Breast epithelium (tissue), 4 donors: ENCODE measurements around the gene SMAD9. TPM values are rescaled to one million over a fixed set of nuclear protein-coding genes. Genes with fewer than 3 reads are reported as not detected.

Source experiments
- DNase-seq, 2 donors: peaks; one replicate each; pipeline ENCODE4 v3.0.0-alpha.2; 2019; ENCODE audit warnings: low spot score in 2 of 2
- H3K27ac ChIP-seq, 2 donors: fragments of 200-600 bp; sonication (generic) in 1 of 2; one replicate each; pipeline ENCODE4 v1.5.1; 2016 to 2019; ENCODE audit warnings: mild to moderate bottlenecking in 1 of 2
- H3K27me3 ChIP-seq, 2 donors: fragments of 200-600 bp; sonication (generic) in 1 of 2; one replicate each; pipeline versions ENCODE4 v1.5.1 to v1.6.0; 2017 to 2019; ENCODE audit warnings: control low read depth in 1 of 2, mild to moderate bottlenecking in 1 of 2
- H3K36me3 ChIP-seq: fragments of 200-600 bp; one replicate; pipeline ENCODE4 v1.5.1; 2019
- H3K4me1 ChIP-seq, 2 donors: fragments of 200-600 bp; sonication (generic); one replicate each; pipeline ENCODE4 v1.5.1; 2016 to 2019; ENCODE audit warnings: control low read depth in 1 of 2
- H3K4me3 ChIP-seq, 3 donors: fragments of 200-600 bp; sonication (generic); 1 replicate in 2 of 3; 2 replicates in 1 of 3; pipeline ENCODE4 v1.5.1; 2016 to 2019; ENCODE audit warnings: mild to moderate bottlenecking in 3 of 3, moderate library complexity in 2 of 3
- H3K9me3 ChIP-seq, 2 donors: fragments of 200-600 bp; sonication (generic) in 1 of 2; one replicate each; pipeline ENCODE4 v1.5.1; 2016 to 2019; ENCODE audit warnings: control low read depth in 1 of 2
- POLR2A ChIP-seq: fragments of 450-650 bp; IDR thresholded peaks from one replicate; pipeline ENCODE4 v1.6.1; 2016; ENCODE audit warnings: antibody characterized with exemption, mild to moderate bottlenecking, moderate library complexity
- POLR2AphosphoS5 ChIP-seq, 3 donors: sonication (generic); formaldehyde crosslinking; IDR thresholded peaks; one replicate each; pipeline ENCODE4 v1.6.1; 2017; ENCODE audit warnings: antibody characterized with exemption in 3 of 3
- intact Hi-C: fragments of 100-400 bp; cut with DNase I; formaldehyde crosslinking; loops from one replicate; pipeline ENCODE4 v1.15.1; 2023; ENCODE audit warnings: low total_unique reads
- total RNA-seq, 3 donors: library from RNA; depleted of rRNA; stranded (reverse); fragments of >200 nt; gene quantifications; one replicate each; pipeline ENCODE4 v1.1.0, GENCODE V29; 2016
- TF ChIP-seq, protein P1 (sequence below), 3 donors: fragments of 450-650 bp; IDR thresholded peaks; one replicate each; pipeline ENCODE4 v1.5.1; 2016 to 2017; ENCODE audit warnings: antibody characterized with exemption in 3 of 3, mild to moderate bottlenecking in 3 of 3, moderate library complexity in 3 of 3

Gene SMAD9
- total RNA-seq, 3 donors from 2014 or later: 5.3 to 7.5 (median 5.9) TPM

DNA sequence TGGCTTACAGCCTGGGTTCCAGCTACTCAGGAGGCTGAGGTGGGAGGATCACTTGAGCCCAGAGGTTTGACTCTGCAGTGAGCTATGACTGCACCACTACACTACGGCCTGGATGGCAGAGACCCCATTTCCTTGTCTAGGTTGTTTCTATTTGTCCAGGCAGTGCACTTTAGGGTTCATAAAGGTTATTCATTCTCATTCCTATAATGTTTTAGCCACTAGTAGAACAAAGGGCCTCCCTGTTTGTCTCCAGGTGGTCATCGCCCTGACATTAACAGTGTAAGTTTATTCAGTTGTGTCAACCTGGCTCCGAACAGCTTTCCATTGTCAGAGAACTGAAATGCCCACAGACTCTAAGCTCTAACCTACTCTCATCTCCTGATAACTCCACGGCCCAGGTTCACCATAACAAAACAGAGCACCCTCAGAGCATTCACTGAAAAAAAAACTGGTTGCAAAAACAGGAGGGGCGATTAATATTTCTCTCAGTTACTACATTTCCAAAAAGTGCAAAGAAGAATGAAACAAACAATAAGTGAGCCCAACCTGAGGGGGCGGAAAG is 37.1 kb downstream of the SMAD9 start:
- TF ChIP-seq POLR2A: no peak
- TF ChIP-seq, protein P1, sequence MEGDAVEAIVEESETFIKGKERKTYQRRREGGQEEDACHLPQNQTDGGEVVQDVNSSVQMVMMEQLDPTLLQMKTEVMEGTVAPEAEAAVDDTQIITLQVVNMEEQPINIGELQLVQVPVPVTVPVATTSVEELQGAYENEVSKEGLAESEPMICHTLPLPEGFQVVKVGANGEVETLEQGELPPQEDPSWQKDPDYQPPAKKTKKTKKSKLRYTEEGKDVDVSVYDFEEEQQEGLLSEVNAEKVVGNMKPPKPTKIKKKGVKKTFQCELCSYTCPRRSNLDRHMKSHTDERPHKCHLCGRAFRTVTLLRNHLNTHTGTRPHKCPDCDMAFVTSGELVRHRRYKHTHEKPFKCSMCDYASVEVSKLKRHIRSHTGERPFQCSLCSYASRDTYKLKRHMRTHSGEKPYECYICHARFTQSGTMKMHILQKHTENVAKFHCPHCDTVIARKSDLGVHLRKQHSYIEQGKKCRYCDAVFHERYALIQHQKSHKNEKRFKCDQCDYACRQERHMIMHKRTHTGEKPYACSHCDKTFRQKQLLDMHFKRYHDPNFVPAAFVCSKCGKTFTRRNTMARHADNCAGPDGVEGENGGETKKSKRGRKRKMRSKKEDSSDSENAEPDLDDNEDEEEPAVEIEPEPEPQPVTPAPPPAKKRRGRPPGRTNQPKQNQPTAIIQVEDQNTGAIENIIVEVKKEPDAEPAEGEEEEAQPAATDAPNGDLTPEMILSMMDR (IDR thresholded peaks at IDR 0.05): no peak
- TF ChIP-seq POLR2AphosphoS5 (IDR thresholded peaks at IDR 0.05): no peak
- Histone ChIP-seq H3K27ac (no peak overlapping the region), H3K27me3 (no peaks in the 10 kb centered on the region)

DNA sequence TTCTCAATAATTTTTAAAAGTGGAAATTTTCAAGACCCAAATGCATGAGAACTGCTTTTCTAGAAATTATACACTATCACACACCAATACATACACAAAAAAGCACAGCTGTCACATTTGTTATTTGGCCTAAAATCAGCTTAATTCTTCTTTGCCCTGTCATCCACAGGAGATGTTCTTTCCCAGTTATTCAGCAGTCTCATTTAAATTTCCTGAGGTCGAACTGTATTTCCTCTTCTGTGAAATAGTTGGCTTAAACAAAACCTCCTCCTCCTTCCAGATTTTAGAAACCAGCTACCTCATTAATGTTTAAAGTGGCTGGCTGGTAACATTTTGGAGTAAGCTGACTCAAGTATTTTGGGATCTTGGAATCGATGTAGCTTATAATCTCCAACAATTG is 39.1 kb downstream of the SMAD9 start:
- Histone ChIP-seq H3K27ac (no peak overlapping the region), H3K9me3 (no peaks in the 10 kb centered on the region), H3K4me3 (no peak overlapping the region), H3K36me3 (no peaks in the 10 kb centered on the region), H3K4me1 (no peaks in the 10 kb centered on the region), H3K27me3 (no peaks in the 10 kb centered on the region)
- TF ChIP-seq POLR2A: no peak
- TF ChIP-seq, protein P1 (IDR thresholded peaks at IDR 0.05): no peak
- no peak for TF ChIP-seq POLR2AphosphoS5 (IDR thresholded peaks at IDR 0.05)
- DNase-seq: no peak
- intact Hi-C loops: no loop called here

More for the DNA sequence above, 37.1 kb downstream of the SMAD9 start:
- H3K4me1 ChIP-seq: no peaks in the 10 kb centered on the region
- intact Hi-C loops: no loop called here
- H3K9me3 ChIP-seq: no peaks in the 10 kb centered on the region
- H3K4me3 ChIP-seq: no peak overlapping the region
- H3K36me3 ChIP-seq: no peaks in the 10 kb centered on the region
- DNase-seq: no peak

DNA sequence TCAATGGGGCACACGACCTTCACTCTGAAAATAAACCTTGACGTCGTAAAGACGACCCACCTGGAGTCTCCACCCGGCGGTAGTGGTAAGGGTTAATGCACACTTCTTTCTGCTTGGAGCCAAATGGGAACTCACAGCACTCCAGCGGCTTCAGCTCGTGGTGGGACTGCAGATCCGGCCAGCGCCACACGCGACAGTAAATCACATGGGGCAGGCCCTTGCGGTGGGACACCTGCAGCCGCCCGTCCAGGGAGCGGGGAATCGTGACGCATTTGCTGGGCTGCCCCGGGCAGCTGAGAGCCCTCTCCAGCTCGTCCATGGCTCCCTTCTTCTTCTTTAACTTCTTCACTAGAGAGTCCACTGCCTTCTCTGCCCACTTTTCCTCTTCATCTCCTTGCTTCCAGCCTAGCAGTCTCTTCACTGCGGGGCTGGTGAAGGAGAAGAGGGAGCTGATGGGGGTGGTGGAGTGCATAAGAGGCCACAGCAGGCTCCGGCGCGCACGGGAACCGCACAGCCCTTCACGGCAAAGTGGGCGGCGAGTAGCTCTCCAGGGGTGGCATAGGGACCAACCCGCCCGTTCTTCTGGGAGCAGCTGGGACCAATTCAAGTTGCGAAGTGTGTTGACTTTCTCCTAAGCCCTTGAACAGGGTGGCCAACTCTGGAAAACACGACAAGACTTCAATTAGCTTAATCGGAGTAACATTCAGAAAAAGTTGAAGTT is 40.7 kb downstream of the SMAD9 start:
- Histone ChIP-seq H3K27ac (no peak overlapping the region), H3K4me1 (no peaks in the 10 kb centered on the region), H3K9me3 (no peaks in the 10 kb centered on the region), H3K36me3 (no peaks in the 10 kb centered on the region), H3K4me3 (no peak overlapping the region), H3K27me3 (no peaks in the 10 kb centered on the region)
- intact Hi-C loops: no loop called here
- no peak for TF ChIP-seq POLR2AphosphoS5 (IDR thresholded peaks at IDR 0.05)
- no peak for TF ChIP-seq POLR2A
- TF ChIP-seq, protein P1 (IDR thresholded peaks at IDR 0.05): no peak
- no peak for DNase-seq

DNA sequence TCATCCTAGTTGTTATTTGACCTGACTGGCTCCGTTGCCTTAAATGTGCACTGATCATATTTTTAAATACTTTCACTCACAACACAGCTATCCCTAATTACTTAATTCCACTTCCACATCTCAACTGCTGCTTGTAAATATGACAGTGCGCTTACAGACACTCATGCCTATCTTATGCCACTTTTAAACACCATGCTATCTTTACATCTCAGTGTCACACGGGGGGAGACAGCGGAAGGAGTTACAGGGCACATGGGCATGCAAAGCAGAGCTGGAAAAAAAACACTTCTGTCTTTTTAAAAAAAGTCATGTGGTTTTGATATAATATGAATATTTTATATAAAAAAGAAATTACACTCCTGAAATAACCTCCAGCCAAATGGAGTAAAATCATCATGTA is 44.1 kb downstream of the SMAD9 start:
- Histone ChIP-seq H3K9me3 (no peaks in the 10 kb centered on the region), H3K4me1 (no peaks in the 10 kb centered on the region), H3K4me3 (no peak overlapping the region), H3K27ac (no peak overlapping the region), H3K36me3 (no peaks in the 10 kb centered on the region), H3K27me3 (no peaks in the 10 kb centered on the region)
- intact Hi-C loops: no loop called here
- TF ChIP-seq POLR2A (no peak), POLR2AphosphoS5 (IDR thresholded peaks at IDR 0.05) (no peak)
- TF ChIP-seq, protein P1 (IDR thresholded peaks at IDR 0.05): no peak
- no peak for DNase-seq

DNA sequence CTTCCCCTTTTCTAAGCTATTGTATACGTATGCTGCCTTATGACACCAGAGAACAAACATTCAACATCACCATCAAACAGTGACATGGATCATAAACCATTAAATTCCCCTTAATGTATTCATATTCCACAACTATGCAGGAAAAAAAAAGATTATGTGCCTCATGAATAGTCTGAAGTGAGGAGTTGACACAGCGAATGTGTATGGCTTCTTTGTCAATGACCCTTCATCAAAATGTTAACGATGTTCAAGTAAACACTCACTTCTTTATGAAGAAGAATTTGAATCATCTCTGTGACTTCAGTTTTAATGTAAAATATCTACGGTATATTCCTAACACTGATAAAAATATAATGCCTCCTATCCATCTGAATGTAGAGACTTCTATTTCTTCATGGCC is 44.6 kb downstream of the SMAD9 start:
- Histone ChIP-seq H3K27me3 (no peaks in the 10 kb centered on the region), H3K27ac (no peak overlapping the region), H3K9me3 (no peaks in the 10 kb centered on the region), H3K4me1 (no peaks in the 10 kb centered on the region), H3K4me3 (no peak overlapping the region), H3K36me3 (no peaks in the 10 kb centered on the region)
- TF ChIP-seq POLR2A (no peak), POLR2AphosphoS5 (IDR thresholded peaks at IDR 0.05) (no peak)
- TF ChIP-seq, protein P1 (IDR thresholded peaks at IDR 0.05): no peak
- no peak for DNase-seq
- intact Hi-C loops: no loop called here
